GM12874 (cell line): ENCODE data around the gene RALGPS2.

Experiments used
- TF ChIP-seq, protein P1 (sequence below): IDR thresholded peaks from 2 replicates; pipeline ENCODE4 v1.5.1; 2011; ENCODE audit warnings: low read depth, mild to moderate bottlenecking, control low read depth, low read length, moderate library complexity; ENCODE audit not compliant: insufficient read depth

The RALGPS2 gene

GRCh38 chr1:178931858-178932551 lies 207.0 kb downstream of the RALGPS2 start:
- TF ChIP-seq, protein P1, sequence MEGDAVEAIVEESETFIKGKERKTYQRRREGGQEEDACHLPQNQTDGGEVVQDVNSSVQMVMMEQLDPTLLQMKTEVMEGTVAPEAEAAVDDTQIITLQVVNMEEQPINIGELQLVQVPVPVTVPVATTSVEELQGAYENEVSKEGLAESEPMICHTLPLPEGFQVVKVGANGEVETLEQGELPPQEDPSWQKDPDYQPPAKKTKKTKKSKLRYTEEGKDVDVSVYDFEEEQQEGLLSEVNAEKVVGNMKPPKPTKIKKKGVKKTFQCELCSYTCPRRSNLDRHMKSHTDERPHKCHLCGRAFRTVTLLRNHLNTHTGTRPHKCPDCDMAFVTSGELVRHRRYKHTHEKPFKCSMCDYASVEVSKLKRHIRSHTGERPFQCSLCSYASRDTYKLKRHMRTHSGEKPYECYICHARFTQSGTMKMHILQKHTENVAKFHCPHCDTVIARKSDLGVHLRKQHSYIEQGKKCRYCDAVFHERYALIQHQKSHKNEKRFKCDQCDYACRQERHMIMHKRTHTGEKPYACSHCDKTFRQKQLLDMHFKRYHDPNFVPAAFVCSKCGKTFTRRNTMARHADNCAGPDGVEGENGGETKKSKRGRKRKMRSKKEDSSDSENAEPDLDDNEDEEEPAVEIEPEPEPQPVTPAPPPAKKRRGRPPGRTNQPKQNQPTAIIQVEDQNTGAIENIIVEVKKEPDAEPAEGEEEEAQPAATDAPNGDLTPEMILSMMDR: no peak

DNA sequence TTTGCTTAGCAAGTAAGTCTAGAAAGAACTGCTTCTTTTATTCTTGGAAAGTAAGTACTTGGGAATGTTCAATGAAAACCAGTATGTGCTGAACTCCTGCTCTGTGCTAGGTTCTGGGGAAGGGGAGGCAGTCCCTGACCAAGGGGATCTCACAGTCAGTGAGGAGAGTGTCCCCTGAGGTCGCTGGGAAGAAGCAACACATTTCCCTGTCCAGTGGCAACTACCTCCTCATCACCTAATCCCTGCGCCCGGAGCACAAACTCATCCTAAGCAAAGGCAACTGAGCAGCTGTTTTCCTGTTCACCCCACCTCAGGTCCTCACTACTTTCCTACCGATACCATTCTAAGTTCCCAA lies 207.5 kb downstream of the RALGPS2 start:
- TF ChIP-seq, protein P1: no peak

DNA sequence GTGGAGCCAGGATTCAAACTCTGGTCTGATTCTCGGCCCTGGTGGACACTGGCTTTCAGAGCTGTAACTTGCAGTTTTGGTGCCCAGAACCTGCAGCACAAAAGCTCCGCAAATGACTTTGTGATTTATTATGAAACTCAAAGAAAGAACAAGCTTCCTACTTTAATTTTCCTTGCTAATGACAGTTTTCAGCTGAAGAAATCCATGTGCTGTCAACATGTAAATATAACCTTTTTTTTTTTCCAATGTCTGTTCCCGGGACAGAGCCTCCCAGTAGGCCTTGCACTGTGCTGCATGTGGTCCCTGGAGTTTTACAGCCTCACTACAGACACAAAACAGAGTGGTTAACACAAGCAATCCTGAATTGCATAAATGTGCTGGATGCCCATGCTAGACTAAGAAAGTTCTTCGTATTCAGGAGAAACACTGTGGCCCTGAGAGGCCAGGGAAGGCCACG lies 208.1 kb downstream of the RALGPS2 start:
- TF ChIP-seq, protein P1: no peak

- TF ChIP-seq, protein P1: no peak
Observed at GRCh38 chr1:178933709-178934490, 208.9 kb downstream of the RALGPS2 start.

DNA sequence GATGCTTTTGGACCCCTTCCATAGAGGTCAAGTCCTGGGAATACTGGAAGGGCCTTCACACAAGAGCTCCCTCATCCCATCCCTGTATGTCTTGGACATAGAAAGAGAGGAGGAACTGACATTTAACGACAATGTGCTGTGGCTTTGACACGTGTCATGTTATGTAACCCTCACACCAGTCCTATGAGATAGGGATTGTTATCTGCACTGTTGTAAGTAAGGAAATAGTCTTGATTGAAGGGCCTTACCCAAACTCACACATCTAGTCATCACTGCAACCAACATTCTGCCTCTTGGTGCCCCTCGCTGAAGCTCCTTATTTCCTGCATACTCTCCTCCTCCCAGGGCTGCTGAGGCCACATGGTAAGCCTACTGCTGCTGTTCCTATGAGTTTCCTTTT lies 209.5 kb downstream of the RALGPS2 start:
- TF ChIP-seq, protein P1: no peak

DNA sequence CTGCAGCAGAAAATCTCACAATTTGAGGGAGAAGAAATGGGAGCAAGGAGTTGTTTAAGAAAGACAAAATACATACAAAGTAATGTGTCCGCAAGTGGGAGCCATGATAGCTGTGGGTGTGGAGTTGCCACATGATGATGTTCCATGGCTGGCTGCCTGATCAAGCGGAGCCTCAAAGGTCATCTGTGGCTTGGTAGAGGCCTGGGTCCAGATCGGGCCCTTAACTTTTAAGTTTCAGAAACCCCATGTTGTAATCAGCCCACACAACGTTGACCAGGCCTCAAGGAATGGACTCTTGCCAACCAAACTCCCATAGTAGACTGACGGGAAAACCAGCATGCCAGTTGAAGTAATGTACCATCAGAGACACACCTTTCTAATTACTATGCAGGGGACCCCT lies 210.6 kb downstream of the RALGPS2 start:
- TF ChIP-seq, protein P1: no peak

DNA sequence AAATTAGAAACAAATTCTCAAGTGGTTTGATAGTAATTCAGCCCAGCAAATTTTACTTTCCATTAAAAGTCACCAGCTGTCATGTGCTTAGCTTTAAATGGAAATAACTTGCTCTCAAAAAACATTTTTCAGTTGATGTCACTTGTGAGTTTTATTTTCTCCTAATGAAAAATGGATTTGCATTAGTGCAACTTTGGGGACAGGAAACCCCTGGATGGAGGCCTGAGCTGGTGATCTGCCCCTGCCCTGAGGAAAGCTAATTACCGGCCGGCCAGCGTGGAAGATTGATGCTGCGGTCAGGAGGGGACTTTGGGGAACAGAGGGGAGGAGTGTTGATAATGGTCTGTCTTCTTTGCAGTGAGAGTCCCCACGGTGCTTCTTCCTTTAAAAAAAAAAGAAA lies 212.7 kb downstream of the RALGPS2 start:
- TF ChIP-seq, protein P1: no peak
